Smooth muscle cell (in vitro differentiated cells): ENCODE measurements around the gene JPH3. TPM values are rescaled to one million over a fixed set of nuclear protein-coding genes. Genes with fewer than 3 reads are reported as not detected.

Experiments
- DNase-seq: peaks from one replicate; lab custom pipeline; 2025; ENCODE audit not compliant: unreplicated experiment; lab: John Stamatoyannopoulos, UW
- H2AFZ ChIP-seq: fragments of 200-600 bp; sonication (generic); 2 replicates; pipeline ENCODE4 v1.6.0; 2016; ENCODE audit warnings: antibody characterized with exemption, low read depth, mild to moderate bottlenecking
- H3F3A ChIP-seq: fragments of 200-600 bp; sonication (generic); 2 replicates; pipeline ENCODE4 v1.6.0; 2017; ENCODE audit warnings: antibody characterized with exemption, low read depth
- H3K27ac ChIP-seq: fragments of 200-600 bp; sonication (generic); 2 replicates; pipeline ENCODE4 v1.5.1; 2016; ENCODE audit warnings: low read depth, mild to moderate bottlenecking
- H3K27me3 ChIP-seq: fragments of 200-600 bp; sonication (generic); 2 replicates; pipeline ENCODE4 v1.6.1; 2016; ENCODE audit warnings: low read depth, mild to moderate bottlenecking
- H3K36me3 ChIP-seq: fragments of 200-600 bp; sonication (generic); 2 replicates; pipeline ENCODE4 v1.5.1; 2016; ENCODE audit warnings: low read depth
- H3K4me1 ChIP-seq: fragments of 200-600 bp; sonication (generic); 2 replicates; pipeline ENCODE4 v1.5.1; 2016; ENCODE audit warnings: low read depth
- H3K4me2 ChIP-seq: fragments of 200-600 bp; sonication (generic); 2 replicates; pipeline ENCODE4 v1.6.0; 2016; ENCODE audit warnings: mild to moderate bottlenecking
- H3K4me3 ChIP-seq: fragments of 200-600 bp; sonication (generic); 2 replicates; pipeline ENCODE4 v1.5.1; 2016; ENCODE audit warnings: mild to moderate bottlenecking
- H3K79me2 ChIP-seq: fragments of 200-600 bp; sonication (generic); 2 replicates; pipeline ENCODE4 v1.6.0; 2016; ENCODE audit warnings: low read depth, mild to moderate bottlenecking
- H3K9ac ChIP-seq: fragments of 200-600 bp; sonication (generic); 2 replicates; pipeline ENCODE4 v1.6.0; 2016; ENCODE audit warnings: low read depth
- H3K9me3 ChIP-seq: fragments of 200-600 bp; sonication (generic); replicated peaks from 2 replicates; pipeline ENCODE4 v1.5.1; 2016; ENCODE audit warnings: low read depth
- H4K20me1 ChIP-seq: fragments of 200-600 bp; sonication (generic); 2 replicates; pipeline ENCODE4 v1.6.0; 2016; ENCODE audit warnings: low read depth
- WGBS: methylation state at CpG from one replicate; pipeline ENCODE4 v1.1.7; 2016; ENCODE audit warnings: low lambda C conversion rate; 5-methylcytosine and 5-hydroxymethylcytosine counted together
- polyA plus RNA-seq: library from polyadenylated mRNA; unstranded; fragments of >200 nt; fragmentation: Nextera tagmentation; extraction: Ambion mirVana; gene quantifications from 2 replicates; pipeline ENCODE4 v1.2.1, GENCODE V29; 2016
- total RNA-seq: library from RNA; depleted of rRNA; stranded (reverse); fragments of >200 nt; gene quantifications from 2 replicates; pipeline ENCODE4 v1.2.3, GENCODE V29; 2014
- TF ChIP-seq, protein P1 (sequence below): fragments of 200-600 bp; sonication (generic); IDR thresholded peaks from 2 replicates; pipeline ENCODE4 v1.5.1; 2017; ENCODE audit warnings: borderline replicate concordance, mild to moderate bottlenecking, antibody characterized with exemption; ENCODE audit not compliant: insufficient read depth, poor library complexity, severe bottlenecking

The JPH3 gene
- total and polyA plus RNA-seq, 2 experiments from 2014 or later, result 2.1 to 2.4 TPM

DNA sequence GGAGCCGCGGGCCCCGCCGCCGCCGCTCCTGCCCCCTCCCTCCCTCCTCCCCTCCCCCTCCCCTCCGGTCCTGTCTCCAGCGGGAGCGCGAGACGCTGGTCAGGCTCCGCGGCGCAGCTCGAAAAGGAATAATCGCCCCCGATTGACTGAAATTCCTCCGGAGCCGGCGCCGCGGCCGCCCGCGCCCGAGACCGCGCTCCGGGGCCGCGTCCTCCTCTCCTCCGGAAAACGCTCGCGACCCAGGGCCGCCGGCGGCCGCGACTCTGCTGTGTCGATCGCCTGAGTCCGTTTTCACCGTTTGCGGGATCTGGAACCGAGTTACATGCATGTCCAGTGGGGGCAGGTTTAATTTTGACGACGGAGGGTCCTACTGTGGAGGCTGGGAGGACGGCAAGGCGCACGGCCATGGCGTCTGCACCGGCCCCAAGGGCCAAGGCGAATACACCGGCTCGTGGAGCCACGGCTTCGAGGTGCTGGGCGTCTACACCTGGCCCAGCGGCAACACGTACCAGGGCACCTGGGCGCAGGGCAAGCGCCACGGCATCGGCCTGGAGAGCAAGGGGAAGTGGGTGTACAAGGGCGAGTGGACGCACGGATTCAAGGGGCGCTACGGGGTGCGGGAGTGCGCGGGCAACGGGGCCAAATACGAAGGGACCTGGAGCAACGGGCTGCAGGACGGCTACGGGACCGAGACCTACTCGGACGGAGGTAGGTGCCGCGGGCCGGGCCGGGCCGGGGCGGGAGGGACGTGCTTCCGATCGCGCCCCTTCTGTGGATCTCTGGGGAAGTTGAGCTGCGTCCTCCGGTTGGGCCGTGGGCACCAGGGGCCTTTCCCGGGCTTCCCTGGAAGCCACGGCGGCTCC, 744 bp downstream of the JPH3 start:
- H4K20me1 ChIP-seq, result peaks cover 47% of the 10 kb centered on the region
- 1% methylated on average over 75 of the region's 97 CpGs for WGBS
- no peaks in the 10 kb centered on the region for H3K79me2 ChIP-seq
- no peaks in the 10 kb centered on the region for H3K9me3 ChIP-seq
- no peak overlapping the region for H3K27ac ChIP-seq
- no peak overlapping the region for H3K9ac ChIP-seq
- TF ChIP-seq, protein P1, sequence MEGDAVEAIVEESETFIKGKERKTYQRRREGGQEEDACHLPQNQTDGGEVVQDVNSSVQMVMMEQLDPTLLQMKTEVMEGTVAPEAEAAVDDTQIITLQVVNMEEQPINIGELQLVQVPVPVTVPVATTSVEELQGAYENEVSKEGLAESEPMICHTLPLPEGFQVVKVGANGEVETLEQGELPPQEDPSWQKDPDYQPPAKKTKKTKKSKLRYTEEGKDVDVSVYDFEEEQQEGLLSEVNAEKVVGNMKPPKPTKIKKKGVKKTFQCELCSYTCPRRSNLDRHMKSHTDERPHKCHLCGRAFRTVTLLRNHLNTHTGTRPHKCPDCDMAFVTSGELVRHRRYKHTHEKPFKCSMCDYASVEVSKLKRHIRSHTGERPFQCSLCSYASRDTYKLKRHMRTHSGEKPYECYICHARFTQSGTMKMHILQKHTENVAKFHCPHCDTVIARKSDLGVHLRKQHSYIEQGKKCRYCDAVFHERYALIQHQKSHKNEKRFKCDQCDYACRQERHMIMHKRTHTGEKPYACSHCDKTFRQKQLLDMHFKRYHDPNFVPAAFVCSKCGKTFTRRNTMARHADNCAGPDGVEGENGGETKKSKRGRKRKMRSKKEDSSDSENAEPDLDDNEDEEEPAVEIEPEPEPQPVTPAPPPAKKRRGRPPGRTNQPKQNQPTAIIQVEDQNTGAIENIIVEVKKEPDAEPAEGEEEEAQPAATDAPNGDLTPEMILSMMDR, result no peak
- H3K4me3 ChIP-seq, result peak overlapping the region; percentile 54
- H3K36me3 ChIP-seq, result no peaks in the 10 kb centered on the region
- H3K4me2 ChIP-seq, result peak overlapping the region; percentile 86
- H3K4me1 ChIP-seq, result peaks cover 23% of the 10 kb centered on the region
- peak overlapping the region; percentile 14 for H2AFZ ChIP-seq
- DNase-seq, result no peak
- H3F3A ChIP-seq, result no peaks in the 10 kb centered on the region
- peaks cover 30% of the 10 kb centered on the region for H3K27me3 ChIP-seq

DNA sequence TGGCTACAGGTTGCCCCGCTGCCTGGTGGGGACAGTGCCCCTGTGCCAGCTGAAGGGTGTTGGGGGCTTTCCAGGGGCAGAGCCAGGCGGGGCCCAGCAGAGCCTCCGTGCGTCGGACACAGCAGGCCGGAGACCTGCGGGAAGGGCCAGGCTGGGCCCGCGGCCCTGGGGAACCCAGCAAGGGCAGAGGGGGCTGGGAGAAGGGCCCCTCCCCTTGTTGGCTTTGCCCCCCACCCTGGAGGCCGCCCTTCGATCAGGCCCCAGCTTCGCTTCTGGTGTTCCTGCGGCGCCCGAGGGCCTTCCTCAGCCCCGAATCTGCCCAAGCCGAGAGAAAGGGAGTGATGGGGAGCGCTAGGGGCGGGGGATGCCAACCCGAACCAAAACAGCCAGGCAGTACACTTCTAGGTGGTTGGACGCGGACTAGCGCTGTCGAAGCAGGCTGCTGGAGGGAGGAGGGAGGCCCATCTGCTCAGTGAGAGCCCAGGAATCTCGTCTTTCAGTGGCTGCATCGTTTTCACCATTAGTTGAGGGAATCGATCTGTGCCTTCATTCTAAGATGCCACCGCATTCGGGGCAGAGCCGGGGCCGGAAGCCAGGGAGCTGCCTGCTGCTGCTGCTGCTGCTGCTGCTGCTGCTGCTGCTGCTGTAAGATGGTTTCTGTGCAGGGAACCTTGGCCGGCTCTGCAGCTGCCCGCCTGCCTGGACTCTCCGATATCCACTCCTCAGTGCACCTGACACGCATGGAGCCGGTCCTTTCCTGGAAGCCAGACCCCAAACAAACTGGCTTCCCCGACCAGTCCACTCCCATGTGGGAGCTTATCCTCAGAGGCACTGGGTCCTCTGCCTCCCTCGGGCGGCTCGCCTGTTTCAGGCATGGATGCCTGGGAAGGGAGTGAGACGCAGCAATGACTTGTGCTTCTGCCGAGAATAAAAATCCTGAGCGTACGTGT, 1.7 kb downstream of the JPH3 start:
- H3K4me1 ChIP-seq, result peaks cover 23% of the 10 kb centered on the region
- H3K4me2 ChIP-seq, result peak overlapping the region; percentile 86
- H3K4me3 ChIP-seq, result peak overlapping the region; percentile 54
- H3K79me2 ChIP-seq, result no peaks in the 10 kb centered on the region
- H3K9ac ChIP-seq, result no peak overlapping the region
- H3K9me3 ChIP-seq, result no peaks in the 10 kb centered on the region
- no peaks in the 10 kb centered on the region for H3K36me3 ChIP-seq
- no peak overlapping the region for H2AFZ ChIP-seq
- no peak overlapping the region for H3K27ac ChIP-seq
- no peak for DNase-seq
- H3K27me3 ChIP-seq, result peaks cover 28% of the 10 kb centered on the region
- peaks cover 55% of the 10 kb centered on the region for H4K20me1 ChIP-seq
- H3F3A ChIP-seq, result no peaks in the 10 kb centered on the region
- 28% methylated on average over 38 of the region's 44 CpGs for WGBS
- TF ChIP-seq, protein P1, result no peak

DNA sequence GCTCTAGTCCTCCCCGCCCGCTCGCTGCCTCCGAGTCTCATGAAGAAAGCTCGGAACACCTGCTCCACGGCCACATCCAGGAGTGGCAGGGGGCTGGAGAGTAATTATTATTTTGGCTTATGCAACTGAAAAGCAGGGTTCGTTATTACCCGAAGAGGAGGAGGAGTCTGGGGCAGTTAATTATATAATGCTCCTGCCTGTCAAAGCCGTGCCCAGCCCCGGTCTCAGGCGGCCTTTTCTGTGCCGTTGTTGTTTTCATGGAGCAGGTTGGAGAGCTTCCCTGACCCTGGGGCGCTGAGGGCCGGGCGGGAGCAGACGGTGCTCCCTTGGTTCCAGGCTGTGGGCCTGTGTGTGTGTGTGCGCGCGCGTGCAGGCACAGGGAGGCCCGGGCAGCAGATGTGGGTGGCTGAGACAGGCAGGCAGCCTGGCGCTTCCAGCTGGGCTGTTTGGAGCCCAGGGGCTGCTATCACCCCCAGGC, 2.4 kb downstream of the JPH3 start:
- Histone ChIP-seq H4K20me1 (peaks cover 62% of the 10 kb centered on the region), H3K4me1 (peaks cover 23% of the 10 kb centered on the region), H3F3A (no peaks in the 10 kb centered on the region), H3K9ac (no peak overlapping the region), H3K9me3 (no peaks in the 10 kb centered on the region), H3K27me3 (peaks cover 28% of the 10 kb centered on the region), H2AFZ (no peak overlapping the region), H3K4me2 (no peak overlapping the region), H3K27ac (no peak overlapping the region), H3K4me3 (no peak overlapping the region), H3K79me2 (no peaks in the 10 kb centered on the region), H3K36me3 (no peaks in the 10 kb centered on the region)
- 90% methylated on average over 21 of the region's 22 CpGs for WGBS
- DNase-seq, result no peak
- TF ChIP-seq, protein P1, result no peak
